Measurements from ENCODE around the gene HTRA2.

HTRA2 gene

DNA sequence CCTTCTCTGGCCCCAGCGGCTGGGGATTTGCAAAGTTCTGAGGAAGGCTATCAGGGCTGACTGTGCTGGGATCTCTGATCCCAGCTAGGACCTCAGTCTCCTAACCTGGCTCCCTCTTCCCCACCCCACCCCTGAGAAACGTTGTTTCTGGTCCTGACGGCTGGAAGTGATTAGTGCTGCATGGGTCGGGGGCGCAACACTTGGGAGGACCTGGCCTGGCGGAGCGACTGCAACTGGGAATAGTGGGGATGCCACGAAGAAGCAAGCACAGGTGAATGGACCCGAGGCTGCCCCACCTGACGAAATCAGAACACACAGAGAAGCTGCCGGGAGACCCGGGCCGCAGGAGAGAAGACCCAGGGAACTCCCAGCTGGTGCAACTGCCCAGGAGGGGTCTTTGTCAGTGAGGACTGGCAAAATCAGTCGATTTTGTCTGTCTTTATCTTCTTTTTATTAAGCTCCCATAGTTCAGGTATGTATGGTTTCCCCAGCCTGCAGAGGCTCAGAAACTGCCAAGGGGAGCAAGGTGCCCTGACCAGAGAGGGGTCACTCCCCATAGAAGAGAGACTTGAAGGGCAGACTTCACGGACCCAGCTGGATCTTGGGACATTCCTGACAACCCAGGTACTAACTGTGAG is 29.7 kb upstream of the HTRA2 start:
- TF ChIP-seq MYC (IDR thresholded peaks at IDR 0.05; ENCODE audit: low read depth, low read length) (no peak), POLR2A (IDR thresholded peaks at IDR 0.05; ENCODE audit: extremely low read depth, insufficient read length) (no peak)
- TF ChIP-seq, protein P1, sequence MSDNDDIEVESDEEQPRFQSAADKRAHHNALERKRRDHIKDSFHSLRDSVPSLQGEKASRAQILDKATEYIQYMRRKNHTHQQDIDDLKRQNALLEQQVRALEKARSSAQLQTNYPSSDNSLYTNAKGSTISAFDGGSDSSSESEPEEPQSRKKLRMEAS (IDR thresholded peaks at IDR 0.05; ENCODE audit: low read depth, low read length) = no peak
- TF ChIP-seq, protein P2, sequence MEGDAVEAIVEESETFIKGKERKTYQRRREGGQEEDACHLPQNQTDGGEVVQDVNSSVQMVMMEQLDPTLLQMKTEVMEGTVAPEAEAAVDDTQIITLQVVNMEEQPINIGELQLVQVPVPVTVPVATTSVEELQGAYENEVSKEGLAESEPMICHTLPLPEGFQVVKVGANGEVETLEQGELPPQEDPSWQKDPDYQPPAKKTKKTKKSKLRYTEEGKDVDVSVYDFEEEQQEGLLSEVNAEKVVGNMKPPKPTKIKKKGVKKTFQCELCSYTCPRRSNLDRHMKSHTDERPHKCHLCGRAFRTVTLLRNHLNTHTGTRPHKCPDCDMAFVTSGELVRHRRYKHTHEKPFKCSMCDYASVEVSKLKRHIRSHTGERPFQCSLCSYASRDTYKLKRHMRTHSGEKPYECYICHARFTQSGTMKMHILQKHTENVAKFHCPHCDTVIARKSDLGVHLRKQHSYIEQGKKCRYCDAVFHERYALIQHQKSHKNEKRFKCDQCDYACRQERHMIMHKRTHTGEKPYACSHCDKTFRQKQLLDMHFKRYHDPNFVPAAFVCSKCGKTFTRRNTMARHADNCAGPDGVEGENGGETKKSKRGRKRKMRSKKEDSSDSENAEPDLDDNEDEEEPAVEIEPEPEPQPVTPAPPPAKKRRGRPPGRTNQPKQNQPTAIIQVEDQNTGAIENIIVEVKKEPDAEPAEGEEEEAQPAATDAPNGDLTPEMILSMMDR (IDR thresholded peaks at IDR 0.05; ENCODE audit: low read depth, low read length) = no peak
- no peak overlapping the region for H3K4me3 ChIP-seq (ENCODE audit: low read depth, low read length)
- DNase-seq (ENCODE audit: low read depth) = no peak

DNA sequence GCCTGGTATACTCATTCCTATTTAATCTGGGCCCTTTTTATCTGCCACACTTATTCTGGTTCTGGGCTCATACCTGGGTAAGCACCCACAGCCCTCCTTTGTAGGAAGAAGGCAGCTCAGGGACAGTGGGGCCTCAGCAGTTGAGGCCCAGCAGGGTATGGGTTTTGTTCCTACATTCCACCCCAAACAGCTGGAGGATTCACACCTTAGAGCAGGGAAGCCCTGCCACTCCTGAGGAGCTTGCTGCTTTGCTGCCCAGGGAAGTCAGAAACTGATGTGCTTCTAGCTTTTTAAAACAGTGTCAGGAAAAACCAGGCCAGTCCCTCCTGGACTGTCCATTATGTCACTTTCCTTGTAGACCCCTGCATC is 29.2 kb upstream of the HTRA2 start:
- DNase-seq (ENCODE audit: low read depth) = no peak
- H3K4me3 ChIP-seq (ENCODE audit: low read depth, low read length) = no peak overlapping the region
- TF ChIP-seq POLR2A (IDR thresholded peaks at IDR 0.05; ENCODE audit: extremely low read depth, insufficient read length) = no peak
- TF ChIP-seq, protein P2 (IDR thresholded peaks at IDR 0.05; ENCODE audit: low read depth, low read length) = no peak
- TF ChIP-seq, protein P1 (IDR thresholded peaks at IDR 0.05; ENCODE audit: low read depth, low read length) = no peak
- no peak for TF ChIP-seq MYC (IDR thresholded peaks at IDR 0.05; ENCODE audit: low read depth, low read length)

DNA sequence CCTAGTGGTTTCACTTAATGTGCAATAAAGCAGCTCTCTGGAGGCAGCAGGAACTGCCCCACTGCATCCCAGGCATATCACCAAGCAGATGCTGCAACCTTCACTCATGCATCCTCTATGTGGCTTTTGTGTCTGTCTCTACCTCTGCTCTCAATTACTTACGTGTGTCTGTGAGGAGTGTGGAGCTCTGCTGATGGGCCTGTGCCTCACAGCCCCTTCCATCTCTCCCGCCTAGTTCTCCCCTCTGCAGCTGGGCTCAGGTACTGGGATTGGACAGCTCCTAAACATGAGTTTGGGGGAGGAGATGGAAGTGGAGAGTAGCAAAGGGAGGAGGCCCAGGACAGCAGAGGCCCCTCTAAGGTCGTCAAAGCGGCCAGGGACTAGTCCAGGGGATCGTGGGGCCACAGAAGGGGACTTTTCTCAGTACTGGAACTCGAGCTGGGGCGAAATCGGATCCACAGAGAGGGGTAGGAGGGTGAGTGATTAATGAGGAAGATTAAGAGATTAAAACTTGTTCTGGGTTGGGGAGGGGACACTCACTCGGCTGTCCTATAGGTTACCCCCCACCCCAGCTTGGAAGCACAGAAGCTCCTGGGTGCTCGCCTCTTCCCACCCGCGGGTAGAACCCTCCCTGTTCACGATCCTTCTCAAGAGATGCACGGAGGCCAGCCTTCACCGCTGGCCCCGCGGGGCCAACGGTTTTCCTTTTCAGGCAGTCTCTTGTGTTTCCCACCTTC is 28.2 kb upstream of the HTRA2 start:
- no peak for DNase-seq (ENCODE audit: low read depth)
- TF ChIP-seq, protein P2 (IDR thresholded peaks at IDR 0.05; ENCODE audit: low read depth, low read length) = no peak
- no peak for TF ChIP-seq MYC (IDR thresholded peaks at IDR 0.05; ENCODE audit: low read depth, low read length)
- TF ChIP-seq, protein P1 (IDR thresholded peaks at IDR 0.05; ENCODE audit: low read depth, low read length) = no peak
- no peak for TF ChIP-seq POLR2A (IDR thresholded peaks at IDR 0.05; ENCODE audit: extremely low read depth, insufficient read length)
- no peak overlapping the region for H3K4me3 ChIP-seq (ENCODE audit: low read depth, low read length)

DNA sequence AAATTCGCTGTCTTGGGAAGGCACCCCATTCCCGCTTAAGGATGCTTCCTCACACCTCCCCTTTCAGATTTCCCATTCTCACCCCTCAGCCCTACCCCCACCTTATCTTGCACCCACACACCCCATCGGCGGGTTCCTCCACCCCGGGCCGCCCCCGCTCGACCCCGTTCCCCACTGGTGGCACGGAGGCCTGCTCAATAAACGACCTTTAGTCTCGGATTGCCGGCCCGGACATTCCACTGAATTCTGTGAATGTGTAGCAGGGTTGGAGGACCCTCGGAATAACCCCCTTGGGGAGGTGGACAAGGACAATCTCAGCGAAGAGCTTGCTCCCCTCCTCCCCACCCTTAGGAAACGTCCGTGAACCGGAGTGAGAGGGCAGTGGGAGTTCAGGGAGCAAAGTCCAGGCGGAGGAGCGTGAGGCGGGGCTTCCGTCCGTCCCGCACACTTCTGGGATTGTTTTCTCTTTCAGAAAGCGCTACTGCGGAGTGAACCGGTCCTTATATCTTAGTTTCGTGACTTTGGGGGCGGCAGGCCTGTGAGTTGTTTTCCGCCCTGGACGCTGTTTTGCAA is 27.5 kb upstream of the HTRA2 start:
- TF ChIP-seq, protein P2 (IDR thresholded peaks at IDR 0.05; ENCODE audit: low read depth, low read length) = no peak
- TF ChIP-seq POLR2A (IDR thresholded peaks at IDR 0.05; ENCODE audit: extremely low read depth, insufficient read length) (no peak), MYC (IDR thresholded peaks at IDR 0.05; ENCODE audit: low read depth, low read length) (no peak)
- TF ChIP-seq, protein P1 (IDR thresholded peaks at IDR 0.05; ENCODE audit: low read depth, low read length) = no peak
- DNase-seq (ENCODE audit: low read depth) = no peak
- H3K4me3 ChIP-seq (ENCODE audit: low read depth, low read length) = no peak overlapping the region

DNA sequence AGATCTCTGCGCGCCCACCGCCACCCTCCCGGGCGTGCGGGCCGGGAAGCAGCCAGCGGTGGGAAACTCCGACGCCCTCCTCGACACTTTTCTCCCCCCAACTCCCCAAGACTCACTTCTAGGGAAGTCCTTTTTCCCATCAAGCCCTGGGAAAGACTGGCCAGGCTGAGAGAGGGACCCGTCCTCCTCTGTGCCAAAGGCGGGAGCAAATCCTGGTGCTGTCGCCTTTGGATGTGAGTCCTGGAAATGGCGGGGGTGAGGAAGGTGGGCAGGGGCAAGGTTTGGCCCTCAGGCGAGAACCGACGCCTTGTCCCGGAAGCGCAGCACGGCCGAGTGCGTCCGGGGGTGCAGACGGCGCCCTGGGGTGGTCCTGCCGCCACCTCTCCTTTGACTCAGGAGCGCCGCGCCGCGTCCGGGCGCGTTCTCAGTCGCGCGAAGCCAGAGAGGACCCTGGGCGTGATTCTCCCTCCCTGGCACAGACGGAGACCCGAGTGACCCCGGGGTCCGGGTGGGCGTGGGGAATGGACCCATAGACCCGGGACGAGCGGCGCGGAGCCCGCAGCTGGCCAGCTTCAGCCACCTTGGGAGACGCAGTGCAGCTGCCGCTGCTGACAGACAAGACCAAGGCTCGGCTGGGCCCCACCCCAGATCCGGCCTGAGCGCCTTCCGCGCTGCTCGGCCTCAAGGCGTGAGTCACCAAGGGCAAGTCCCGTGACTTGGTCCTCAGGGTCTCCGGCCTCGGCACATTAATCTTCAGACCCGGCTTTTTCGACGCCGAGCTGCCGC is 26.8 kb upstream of the HTRA2 start:
- TF ChIP-seq MYC (IDR thresholded peaks at IDR 0.05; ENCODE audit: low read depth, low read length) (no peak), POLR2A (IDR thresholded peaks at IDR 0.05; ENCODE audit: extremely low read depth, insufficient read length) (no peak)
- TF ChIP-seq, protein P2 (IDR thresholded peaks at IDR 0.05; ENCODE audit: low read depth, low read length) = peak; percentile 14
- TF ChIP-seq, protein P1 (IDR thresholded peaks at IDR 0.05; ENCODE audit: low read depth, low read length) = 0 out of 2 replicates have a peak, but pooled peaks have one; percentile 13
- H3K4me3 ChIP-seq (ENCODE audit: low read depth, low read length) = peak overlapping the region; percentile 43
- peak; percentile 85 for DNase-seq (ENCODE audit: low read depth)
